Stimulated activated CD4-positive, alpha-beta T cell treated with anti-CD3 and anti-CD28 coated beads, Interleukin-15, amount 100 ng/mL, for 1 hour (primary cell): ENCODE results near the gene MEPE.
"Not testable (repeated sequence)": the region's sequence is repeated elsewhere in the genome, so short reads cannot be mapped to it uniquely, and the experiment has no call there.

Experiments used
- DNase-seq, 2 donors: peaks; one replicate each; pipeline ENCODE4 v3.0.0-alpha.2; 2020; ENCODE audit warnings: low read depth in 1 of 2, low spot score in 1 of 2

MEPE gene

DNA sequence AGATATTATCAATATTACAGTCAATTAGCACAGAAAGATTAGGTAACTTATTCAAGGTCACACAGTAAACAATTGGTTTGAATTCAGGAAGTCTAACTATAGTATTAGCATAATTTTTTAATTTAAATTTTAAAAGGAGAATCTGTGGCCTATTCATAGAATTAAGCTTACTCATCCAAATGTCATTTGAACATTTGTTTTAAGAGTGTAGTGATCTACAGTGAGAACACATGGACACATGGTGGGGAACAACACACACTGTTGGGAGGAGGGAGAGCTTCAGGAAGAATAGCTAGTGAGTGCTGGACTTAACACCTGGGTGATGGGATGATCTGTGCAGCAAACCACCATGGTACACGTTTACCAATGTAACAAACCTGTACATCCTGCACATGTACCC, 48.3 kb downstream of the MEPE start:
- no peak for DNase-seq

- DNase-seq: no peak
Measured at GRCh38 chr4:87882321-87882720, 49.6 kb downstream of the MEPE start.

DNA sequence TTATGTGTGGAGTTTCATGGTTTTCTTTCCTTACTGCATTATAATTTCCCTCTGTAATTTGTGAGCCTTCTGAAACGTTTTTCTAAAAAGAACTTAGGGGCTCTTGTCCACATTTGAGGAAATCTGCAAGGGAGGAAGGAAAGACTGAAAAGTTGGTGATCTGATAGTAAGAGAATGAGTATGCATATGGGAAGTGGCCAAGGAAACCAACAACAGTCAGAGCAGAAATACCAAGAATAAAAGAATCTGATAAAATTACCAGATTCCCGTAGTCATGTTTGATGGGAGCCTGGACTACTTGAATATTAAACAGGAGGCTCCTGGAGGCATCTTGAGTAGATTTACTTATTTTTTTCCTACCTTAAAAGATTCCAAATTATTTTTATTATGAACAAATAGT, 50.1 kb downstream of the MEPE start:
- DNase-seq: no peak

DNA sequence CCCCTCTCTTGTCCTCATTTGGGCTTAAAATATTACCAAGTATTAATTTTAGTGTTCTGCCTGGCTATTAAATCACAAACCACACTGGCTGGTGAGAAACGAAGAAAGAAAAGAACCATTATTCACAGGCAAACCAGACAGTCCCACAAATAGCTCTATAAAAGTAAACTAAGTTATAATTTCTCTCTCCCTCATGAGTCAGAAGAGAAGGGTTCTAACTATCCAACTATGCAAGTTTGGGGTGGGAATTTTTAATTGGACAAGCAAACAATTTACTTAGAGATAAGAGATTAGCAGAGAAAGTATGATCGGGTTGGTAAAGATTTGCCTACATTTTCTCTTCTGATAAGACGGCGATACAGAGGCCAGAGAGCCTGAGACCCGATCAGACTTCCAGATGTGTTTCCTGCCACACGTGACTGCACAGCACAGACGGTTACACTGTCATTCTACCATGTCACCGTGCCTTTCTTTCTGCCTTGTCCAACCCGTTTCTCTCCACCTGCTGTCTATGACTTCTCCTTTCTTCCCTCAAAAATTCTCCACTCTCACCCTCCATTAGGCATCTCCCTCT, 52.3 kb downstream of the MEPE start:
- DNase-seq: no peak

DNA sequence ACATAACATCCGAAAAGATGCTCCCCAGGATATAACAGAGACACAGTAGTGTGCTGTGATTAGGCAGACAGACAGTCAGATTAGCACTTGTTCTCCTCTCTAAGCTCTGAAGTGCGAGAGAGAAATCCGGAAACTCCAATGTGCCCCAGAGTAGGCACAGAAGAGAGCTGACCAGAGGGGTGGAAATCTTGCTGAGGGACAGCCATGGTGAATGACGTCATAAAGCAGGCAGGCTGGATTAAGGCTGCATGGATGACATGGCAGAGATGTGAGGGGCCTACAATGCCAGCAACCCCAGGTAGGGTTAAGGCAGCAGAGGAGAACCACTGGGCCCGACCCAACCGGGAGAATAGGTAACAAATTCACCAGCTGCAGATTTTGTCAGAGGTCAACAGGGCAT, 53.3 kb downstream of the MEPE start:
- no peak for DNase-seq

DNA sequence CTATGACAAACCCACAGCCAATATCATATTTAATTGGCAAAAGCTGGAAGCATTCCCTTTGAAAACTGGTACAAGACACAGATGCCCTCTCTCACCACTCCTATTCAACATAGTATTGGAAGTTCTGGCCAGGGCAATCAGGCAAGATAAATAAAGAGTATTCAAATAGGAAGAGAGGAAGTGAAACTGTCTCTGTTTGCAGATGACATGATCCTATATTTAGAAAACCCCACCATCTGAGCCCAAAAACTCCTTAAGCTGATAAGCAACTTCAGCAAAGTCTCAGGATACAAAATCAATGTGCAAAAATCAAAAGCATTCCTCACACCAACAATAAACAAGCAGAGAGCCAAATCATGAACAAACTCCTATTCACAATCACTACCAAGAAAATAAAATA, 58.0 kb downstream of the MEPE start:
- DNase-seq: not testable (repeated sequence)

DNA sequence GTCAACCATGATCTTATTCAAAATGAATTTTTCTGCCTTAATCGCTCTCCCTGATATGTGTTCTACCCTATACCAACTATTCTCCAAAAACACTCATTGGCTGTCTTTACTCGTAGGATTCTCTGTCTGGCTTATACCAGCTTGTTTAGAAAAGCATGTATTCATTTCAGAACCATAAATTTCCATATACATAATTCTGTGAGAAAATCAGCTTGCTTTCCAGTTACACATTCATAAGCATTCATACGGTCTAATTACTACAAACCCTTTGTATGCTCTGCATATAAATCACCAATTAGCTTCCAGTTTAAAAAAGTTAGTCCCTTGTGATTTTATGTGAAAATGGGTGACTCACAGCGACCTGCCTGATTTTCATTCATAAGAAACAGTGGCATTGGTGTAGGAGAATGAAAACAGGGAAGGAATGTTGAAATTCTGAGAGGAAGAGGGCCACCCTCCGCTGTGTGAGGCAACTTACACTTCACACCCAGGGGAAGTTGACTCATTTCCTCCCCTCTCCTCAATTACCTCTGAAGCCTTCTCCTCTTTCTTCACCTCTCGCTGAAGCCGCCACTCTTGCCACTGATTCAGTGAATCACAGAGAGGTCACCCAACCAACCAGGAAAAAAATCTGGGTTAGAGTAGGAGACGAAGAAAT, 63.3 kb downstream of the MEPE start:
- no peak for DNase-seq
